ENCODE data around the gene SNX5. TPM values are rescaled to one million over a fixed set of nuclear protein-coding genes. Genes with fewer than 3 reads are reported as not detected.
A peak's percentile ranks its signal among the peaks of the same experiment; 100 is the strongest.

Gene SNX5
- total and polyA plus RNA-seq, 10 of the 15 experiments (the other 5 are each of a cell fraction or from before 2014, with no cell fraction given): 92.9 to 316 (median 245) TPM

GRCh38 chr20:17936286-17936760, 32.3 kb downstream of the SNX5 start:
- ChIA-PET SMC1A (ENCODE audit: uncharacterized antibody, unreplicated experiment) (interaction anchor here (1.4 to 3.4 kb wide), 2 partner anchors 22 to 38 kb away, joined by 5 to 14 read pairs; no protein-coding TSS in a partner anchor), CTCF (interaction anchor here (3.4 to 5.2 kb wide), 4 partner anchors 11 to 59 kb away, joined by 20 to 34 read pairs (median 26); no protein-coding TSS in a partner anchor), POLR2A (interaction anchor here (0.6 kb wide), 1 partner anchor 81 kb away, joined by 8 read pairs; no protein-coding TSS in a partner anchor), RAD21 (ENCODE audit: unreplicated experiment) (interaction anchor here (4.3 kb wide), 1 partner anchor 59 kb away, joined by 19 read pairs; no protein-coding TSS in a partner anchor)
- Histone ChIP-seq H3K79me2 (ENCODE audit: control insufficient read depth, insufficient read depth, low read length) (no peaks in the 10 kb centered on the region), H3K4me3 (no peak overlapping the region), H3K4me2 (ENCODE audit: control insufficient read depth, insufficient read depth) (no peak overlapping the region), H3K9ac (ENCODE audit: control insufficient read depth, insufficient read depth, low read length) (no peak overlapping the region), H4K20me1 (ENCODE audit: control insufficient read depth, insufficient read depth) (no peaks in the 10 kb centered on the region), H3K36me3 (ENCODE audit: control insufficient read depth in 2 of 2, insufficient read depth in 2 of 2, low read length in 1 of 2) (peaks cover 7 to 11% of the 10 kb centered on the region in 2 experiments), H3K27me3 (replicated peaks in 1 of 2; ENCODE audit: control insufficient read depth in 2 of 2, insufficient read depth in 2 of 2, low read length in 1 of 2) (no peaks in the 10 kb centered on the region), H3K9me3 (replicated peaks; ENCODE audit: control insufficient read depth, insufficient read depth, low read length) (no peaks in the 10 kb centered on the region; the same call in 2 of the 3 replicates), H3K4me1 (ENCODE audit: control insufficient read depth, insufficient read depth, low read length) (peaks cover 20% of the 10 kb centered on the region), H2AFZ (ENCODE audit: control insufficient read depth, low read depth, low read length) (no peak overlapping the region), H3K27ac (ENCODE audit: control insufficient read depth, insufficient read depth) (no peak overlapping the region)
- TF ChIP-seq PRDM15 (CRISPR knock-in tag; IDR thresholded peaks at IDR 0.05): no peak
- no peak for TF ChIP-seq TBL1XR1 (IDR thresholded peaks at IDR 0.05; ENCODE audit: low read depth, low read length)
- TF ChIP-seq SUPT20H (IDR thresholded peaks at IDR 0.05; ENCODE audit: borderline replicate concordance, control insufficient read depth, low read depth, low read length): no peak
- no peak for TF ChIP-seq STAT3 (IDR thresholded peaks at IDR 0.05; ENCODE audit: low read depth, low read length)
- 0 out of 2 replicates have a peak, but pooled peaks have one; percentile 25 for TF ChIP-seq JUNB (IDR thresholded peaks at IDR 0.05)
- TF ChIP-seq ZBTB40 (IDR thresholded peaks at IDR 0.05; ENCODE audit: borderline replicate concordance): no peak
- FAIRE-seq (no peak), ATAC-seq (no peak), DNase-seq (ENCODE audit: low read depth, low spot score) (no peak)
- WGBS (ENCODE audit: insufficient coverage, insufficient replicate concordance, low lambda C conversion rate, missing lambda C conversion rate): 42% methylated on average over 8 of the region's 8 CpGs
- intact Hi-C loops (cut with micrococcal nuclease; ENCODE audit: unreplicated experiment) (loop anchor here (5.0 kb wide), 1 partner anchor 34 kb away; no protein-coding TSS in a partner anchor), in situ Hi-C loops (cut with MboI) (loop anchor here (5.0 kb wide), 1 partner anchor 399 kb away; no protein-coding TSS in a partner anchor)
- BruUV-seq (replicated peaks): no TSS peak
